Psoas muscle (tissue), 8 donors: ENCODE data around the gene PPM1J. TPM values are rescaled to one million over a fixed set of nuclear protein-coding genes. Genes with fewer than 3 reads are reported as not detected.

Experiments used
- ATAC-seq, 4 donors: fragments of 200-7000 bp; cut with Tn5 transposase; one replicate each; pipeline ENCODE4 v1.9.1; 2020; ENCODE audit warnings: moderate library complexity in 3 of 4, mild to moderate bottlenecking in 2 of 4
- DNase-seq, 2 donors: peaks; one replicate each; pipeline ENCODE4 v3.0.0-alpha.2; 2020
- H3K27ac ChIP-seq: fragments of 200-600 bp; one replicate; pipeline ENCODE4 v1.8.0; 2022
- H3K27me3 ChIP-seq, 3 donors: fragments of 200-600 bp in 1 of 3; one replicate each; pipeline versions ENCODE4 v1.6.1 to v1.8.0; 2013 to 2022; ENCODE audit warnings: low read length in 2 of 3, mild to moderate bottlenecking in 2 of 3, moderate library complexity in 1 of 3; ENCODE audit not compliant: insufficient read depth in 3 of 3
- H3K36me3 ChIP-seq, 2 donors: fragments of 200-600 bp in 1 of 2; one replicate each; pipeline versions ENCODE4 v1.6.1 to v1.8.0; 2013 to 2022; ENCODE audit warnings: low read depth in 1 of 2, mild to moderate bottlenecking in 1 of 2, moderate library complexity in 1 of 2; ENCODE audit not compliant: insufficient read depth in 1 of 2
- H3K4me1 ChIP-seq: fragments of 200-600 bp; one replicate; pipeline ENCODE4 v1.8.0; 2022
- H3K4me3 ChIP-seq: fragments of 200-600 bp; one replicate; pipeline ENCODE4 v1.8.0; 2022; ENCODE audit warnings: mild to moderate bottlenecking
- H3K9me3 ChIP-seq: fragments of 200-600 bp; one replicate; pipeline ENCODE4 v1.8.0; 2022
- WGBS, 3 donors: extraction: QIAGEN DNeasy Blood & Tissue Kit; methylation state at CpG; one replicate each; pipeline versions ENCODE4 v1.1.6 to v1.1.7; 2013; 5-methylcytosine and 5-hydroxymethylcytosine counted together
- intact Hi-C, 2 donors: fragments of 100-400 bp; cut with DNase I; formaldehyde crosslinking; loops; one replicate each; pipeline versions ENCODE4 v1.11.0 to v1.14.2; 2022
- polyA plus RNA-seq, 3 donors: library from polyadenylated mRNA; stranded (reverse); fragments of 200-250 nt; gene quantifications; one replicate each; pipeline ENCODE4 v1.2.3, GENCODE V29; 2013
- total RNA-seq, 4 donors: library from RNA; stranded (reverse); fragmentation: NEBNext Ultra II Directional in 2 of 4; extraction: Animal tissue kit (Norgen Biotek cat#: 25700) in 2 of 4; gene quantifications; one replicate each; pipeline versions ENCODE4 v1.2.1 to v1.2.4, GENCODE V29; 2021 to 2023
- TF ChIP-seq, protein P1 (sequence below): fragments of 200-600 bp; IDR thresholded peaks from one replicate; pipeline ENCODE4 v1.8.0; 2022; ENCODE audit warnings: antibody characterized with exemption
- donor health status: healthy with polysubstance abuse.
- donor health status: DM: no; HTN: no; CAD: no; lungs with moderate emphysema.
- donor health status: Bipolar disorder and iron deficiency.
- donor health status: healthy.
- donor health status: DM: yes; HTN: yes; CAD: no.
- donor health status: DM: no; HTN: no; CAD: no.
- donor health status: DM: no; HTN: no; CAD: no.
- donor health status: DM: yes; HTN: yes; CAD: no.

Gene PPM1J
- total and polyA plus RNA-seq, 7 donors, result 4.1 to 8.8 (median 6.0) TPM

DNA sequence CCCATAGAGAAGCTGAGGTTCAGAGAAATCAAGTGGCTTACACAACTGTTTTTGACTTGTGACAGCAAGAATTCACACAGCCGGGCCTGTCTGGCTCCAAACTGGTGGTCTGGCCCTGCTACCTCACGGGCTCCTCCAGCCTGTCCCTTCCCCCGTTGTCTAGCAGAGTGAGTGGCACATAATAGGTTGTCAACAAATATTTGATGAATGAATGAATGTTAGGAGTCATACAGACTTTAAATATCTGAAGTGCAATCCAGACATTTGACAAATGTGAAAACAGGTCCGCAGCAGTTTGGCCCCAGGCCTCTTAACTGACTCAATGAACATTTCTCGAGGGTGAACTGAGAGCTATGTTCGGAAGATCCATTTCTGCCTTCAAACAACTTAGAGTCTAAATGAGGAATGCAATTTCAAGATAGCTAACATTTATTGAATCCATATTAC is 7.1 kb downstream of the PPM1J start:
- Histone ChIP-seq H3K9me3 (no peaks in the 10 kb centered on the region), H3K4me1 (peaks cover 18% of the 10 kb centered on the region), H3K4me3 (no peak overlapping the region), H3K27ac (peak overlapping the region; percentile 83), H3K27me3 (no peaks in the 10 kb centered on the region), H3K36me3 (peaks cover 0 to 18% of the 10 kb centered on the region in 2 donors)
- intact Hi-C loops, result loop anchor here (2.0 to 5.0 kb wide), 4 partner anchors 36 to 206 kb away; partner anchors contain the start of genes CAPZA1 (in 1 of the 2), MOV10 (in 1 of the 2) and ST7L (in 1 of the 2)
- no peak for DNase-seq
- ATAC-seq, result peak in 1 of 4 donors; percentile 23
- TF ChIP-seq, protein P1, sequence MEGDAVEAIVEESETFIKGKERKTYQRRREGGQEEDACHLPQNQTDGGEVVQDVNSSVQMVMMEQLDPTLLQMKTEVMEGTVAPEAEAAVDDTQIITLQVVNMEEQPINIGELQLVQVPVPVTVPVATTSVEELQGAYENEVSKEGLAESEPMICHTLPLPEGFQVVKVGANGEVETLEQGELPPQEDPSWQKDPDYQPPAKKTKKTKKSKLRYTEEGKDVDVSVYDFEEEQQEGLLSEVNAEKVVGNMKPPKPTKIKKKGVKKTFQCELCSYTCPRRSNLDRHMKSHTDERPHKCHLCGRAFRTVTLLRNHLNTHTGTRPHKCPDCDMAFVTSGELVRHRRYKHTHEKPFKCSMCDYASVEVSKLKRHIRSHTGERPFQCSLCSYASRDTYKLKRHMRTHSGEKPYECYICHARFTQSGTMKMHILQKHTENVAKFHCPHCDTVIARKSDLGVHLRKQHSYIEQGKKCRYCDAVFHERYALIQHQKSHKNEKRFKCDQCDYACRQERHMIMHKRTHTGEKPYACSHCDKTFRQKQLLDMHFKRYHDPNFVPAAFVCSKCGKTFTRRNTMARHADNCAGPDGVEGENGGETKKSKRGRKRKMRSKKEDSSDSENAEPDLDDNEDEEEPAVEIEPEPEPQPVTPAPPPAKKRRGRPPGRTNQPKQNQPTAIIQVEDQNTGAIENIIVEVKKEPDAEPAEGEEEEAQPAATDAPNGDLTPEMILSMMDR, result no peak
- 37 to 72% (median 42%) methylated on average over 6 of the region's 6 CpGs for WGBS, 3 donors

DNA sequence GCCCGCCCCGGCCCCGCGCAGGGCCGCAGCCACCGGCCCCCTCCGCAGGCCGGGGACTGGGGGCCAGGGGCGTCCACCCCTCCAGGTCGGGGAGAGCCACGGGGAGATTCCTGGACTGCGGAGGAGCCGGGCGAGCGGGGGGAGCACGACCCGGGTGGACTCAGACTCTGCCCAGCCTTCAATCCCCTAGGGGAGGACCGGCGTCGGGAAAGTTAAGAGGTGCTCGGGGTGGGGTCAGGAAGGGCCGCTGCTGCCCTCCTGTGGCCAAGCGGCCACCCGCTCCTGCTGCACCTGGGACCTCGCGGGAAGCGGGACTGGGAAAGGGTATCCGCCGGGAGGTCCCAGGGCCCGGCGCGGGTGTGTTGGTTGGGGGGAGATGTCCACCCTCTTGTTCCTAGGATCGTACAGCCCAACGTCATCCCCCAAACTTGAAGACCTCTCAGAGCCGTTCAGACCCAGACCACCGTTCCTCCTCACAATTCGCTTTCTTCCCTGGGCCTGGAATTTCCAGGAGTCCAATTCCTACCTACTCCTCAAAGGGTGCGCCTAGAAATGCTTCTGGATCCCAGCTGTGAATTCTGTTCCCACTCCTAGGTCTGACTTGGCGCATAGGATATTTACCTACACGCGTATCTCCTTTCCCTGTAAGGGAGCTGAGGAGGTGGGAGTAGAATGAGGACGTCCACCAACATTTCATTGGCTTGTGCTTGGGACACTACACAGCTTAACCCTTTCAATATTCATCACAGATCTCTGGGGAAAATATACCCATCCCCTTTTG is 7.7 kb downstream of the PPM1J start:
- ATAC-seq, result peak; percentile 84 to 91 (median 90)
- Histone ChIP-seq H3K27me3 (no peaks in the 10 kb centered on the region), H3K36me3 (peaks cover 0 to 23% of the 10 kb centered on the region in 2 donors), H3K27ac (peak overlapping the region; percentile 83), H3K9me3 (no peaks in the 10 kb centered on the region), H3K4me3 (peak overlapping the region; percentile 83), H3K4me1 (peaks cover 19% of the 10 kb centered on the region)
- 6 to 10% (median 9%) methylated on average over 24 to 42 of the region's 42 CpGs for WGBS, 3 donors
- TF ChIP-seq, protein P1, result peak; percentile 90
- DNase-seq, result peak; percentile 89 to 93
- intact Hi-C loops, result loop anchor here (2.0 to 5.0 kb wide), 7 partner anchors 33 to 317 kb away; partner anchors contain the start of genes MOV10 (in 2 of the 2), CAPZA1 (in 1 of the 2) and ST7L (in 1 of the 2)

DNA sequence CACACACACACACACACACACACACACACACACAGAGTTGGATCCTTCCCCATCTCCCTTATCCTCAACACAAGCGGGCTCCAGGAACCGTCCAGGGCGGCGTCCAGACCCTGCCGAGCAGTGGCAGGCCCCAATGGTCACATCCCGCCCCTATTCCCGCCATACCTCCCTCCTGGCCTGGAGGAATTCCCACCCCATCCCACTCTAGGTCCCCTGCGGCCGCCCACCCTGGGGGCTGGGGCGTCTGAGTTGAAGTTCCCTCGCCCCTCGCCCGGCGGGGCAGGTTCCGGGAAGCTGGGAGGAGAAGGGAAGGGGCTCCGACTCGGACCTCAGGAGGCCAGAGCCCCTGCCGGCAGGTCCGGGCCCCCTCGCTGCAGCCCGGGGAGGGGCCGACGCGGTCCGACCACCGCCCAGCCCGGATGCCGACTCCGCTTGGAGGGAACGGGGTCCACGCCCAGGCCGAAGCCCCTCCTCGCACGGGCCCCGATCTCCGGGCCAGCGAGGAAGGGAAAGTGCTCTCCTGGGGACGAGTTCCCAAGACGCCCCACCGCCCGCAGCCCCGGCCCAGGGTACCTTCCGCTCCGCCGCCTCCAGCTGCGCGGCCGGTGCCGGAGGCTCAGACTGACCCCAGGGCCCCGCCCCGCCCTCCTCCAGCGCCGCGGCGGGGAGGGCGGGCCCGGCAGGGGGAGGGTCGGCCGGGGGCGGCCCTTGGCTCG is 8.5 kb downstream of the PPM1J start, which contains the start of gene RHOC:
RHOC (minus strand) TSS at position 623 of the 716 bp plus-strand sequence. CDS start 3,328 bp downstream, outside the sequence.
- Histone ChIP-seq H3K27me3 (no peaks in the 10 kb centered on the region), H3K4me1 (peaks cover 26% of the 10 kb centered on the region), H3K27ac (peak within 1 kb of the TSS; percentile 83), H3K4me3 (peak within 1 kb of the TSS; percentile 83), H3K36me3 (peaks cover 0 to 31% of the 10 kb centered on the region in 2 donors), H3K9me3 (no peaks in the 10 kb centered on the region)
- intact Hi-C loops, result loop anchor here (2.0 to 5.0 kb wide), 6 partner anchors 32 to 316 kb away; partner anchors contain the start of genes MOV10 (in 2 of the 2), CAPZA1 (in 1 of the 2) and ST7L (in 1 of the 2)
- ATAC-seq, result peak; percentile 66 to 80 (median 79)
- WGBS, 3 donors, result 5 to 10% (median 9%) methylated on average over 22 to 61 of the region's 61 CpGs
- TF ChIP-seq, protein P1, result no peak
- peak; percentile 76 to 83 for DNase-seq

DNA sequence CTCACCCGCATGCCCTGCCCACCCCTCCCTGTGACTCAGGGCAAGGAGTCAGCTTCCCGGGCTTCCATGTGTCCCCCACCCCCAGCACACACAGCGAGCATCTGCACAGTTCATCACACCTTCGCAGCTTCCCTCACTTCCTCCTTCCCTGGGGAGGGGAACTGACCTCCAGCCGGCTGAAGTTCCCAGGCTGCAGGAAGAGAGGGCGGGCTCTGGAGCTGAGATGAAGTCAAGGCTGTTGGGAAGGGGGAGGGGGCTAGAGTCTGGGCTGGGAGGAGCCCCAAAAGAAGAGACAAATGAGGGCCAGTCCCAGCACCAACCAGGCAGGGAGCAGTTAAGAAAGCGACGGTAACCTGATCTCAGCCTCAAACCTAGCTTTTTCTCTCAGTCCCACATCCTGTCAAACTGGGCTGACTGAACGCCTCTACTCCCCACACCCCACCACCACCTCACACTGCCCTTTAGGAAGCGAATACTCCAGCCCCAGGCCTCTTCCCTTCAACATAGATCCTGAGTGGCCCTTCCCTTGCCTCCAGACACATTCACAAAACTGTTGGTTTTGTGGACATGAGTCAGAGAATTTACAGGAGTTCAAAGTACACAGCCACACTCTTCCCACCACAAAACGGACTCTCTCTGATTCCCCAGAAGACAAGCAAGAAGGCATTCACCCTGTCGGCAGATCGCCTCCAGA is 10.1 kb downstream of the PPM1J start:
- peak; percentile 12 to 38 (median 23) for ATAC-seq
- TF ChIP-seq, protein P1, result no peak
- DNase-seq, result peak; percentile 83 to 89
- Histone ChIP-seq H3K27me3 (no peaks in the 10 kb centered on the region), H3K4me1 (peaks cover 42% of the 10 kb centered on the region), H3K36me3 (peaks cover 0 to 30% of the 10 kb centered on the region in 2 donors), H3K27ac (peak overlapping the region; percentile 80), H3K9me3 (no peaks in the 10 kb centered on the region), H3K4me3 (peak overlapping the region; percentile 69)
- intact Hi-C loops, result loop anchor here in 1 of 2 donors (5.0 kb wide), 3 partner anchors 33 to 203 kb away; partner anchors contain the start of genes CAPZA1, MOV10 and ST7L
- WGBS, 3 donors, result 32 to 39% (median 33%) methylated on average over 13 of the region's 13 CpGs
